ENCODE measurements around the gene EXOC3. TPM values are rescaled to one million over a fixed set of nuclear protein-coding genes. Genes with fewer than 3 reads are reported as not detected.

EXOC3 gene
- total RNA-seq, 1 donor from 2014 or later = 29.2 TPM

DNA sequence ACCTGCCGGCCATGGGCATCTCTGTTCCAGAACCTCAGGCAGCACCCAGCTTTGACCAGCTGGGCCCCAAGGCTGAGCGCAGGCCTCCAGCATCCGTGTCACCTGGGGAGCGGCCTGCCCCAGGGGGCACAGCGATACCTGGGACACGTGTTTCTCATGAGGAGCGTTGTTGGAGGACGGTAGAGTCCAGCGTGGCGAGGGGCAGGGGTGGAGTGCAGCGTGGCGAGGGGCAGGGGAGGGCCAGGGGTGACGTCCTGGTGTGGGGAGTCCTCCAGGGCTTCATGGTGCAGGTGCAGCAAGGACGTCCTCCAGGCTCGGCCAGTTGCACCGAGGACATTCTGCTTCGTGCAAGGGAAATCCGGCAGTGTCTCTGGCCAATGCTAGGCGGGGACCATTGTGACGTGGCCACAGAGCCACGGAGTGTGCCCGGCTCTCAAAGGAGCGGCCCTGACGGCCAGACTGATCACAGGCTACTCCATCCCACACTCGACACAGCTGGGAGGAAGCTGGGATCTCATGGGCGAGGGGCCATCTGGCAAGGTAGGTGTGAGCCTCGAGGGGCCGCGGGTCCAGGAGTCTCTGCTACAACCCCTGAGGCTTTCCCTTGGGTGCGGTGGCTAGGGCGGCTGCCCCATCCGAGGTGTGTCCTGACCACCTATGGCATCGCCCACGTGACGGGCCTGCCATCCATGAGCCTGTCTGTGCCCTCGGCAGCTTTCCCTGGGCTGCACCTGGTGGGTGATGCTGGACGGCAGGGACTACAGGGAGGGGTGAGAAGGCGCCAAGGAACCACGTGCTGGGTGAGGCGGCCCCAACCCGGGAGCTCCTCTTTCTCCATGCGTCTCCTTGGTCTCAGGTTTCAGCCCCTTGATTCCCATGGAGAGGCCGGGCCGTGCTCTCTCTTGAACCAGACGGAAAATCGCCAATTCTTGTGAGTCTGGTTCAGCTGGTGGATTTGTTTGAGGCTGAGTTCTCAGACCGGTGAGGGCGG is 47.4 kb downstream of the EXOC3 start:
- H3K9me3 ChIP-seq (ENCODE audit: control insufficient read depth in 3 of 3, low read length in 3 of 3) = no peaks in the 10 kb centered on the region
- H3K36me3 ChIP-seq (ENCODE audit: control insufficient read depth in 3 of 3, insufficient read depth in 3 of 3, low read length in 3 of 3) = no peaks in the 10 kb centered on the region
- no peak overlapping the region for H3K27ac ChIP-seq (ENCODE audit: low read depth, low read length)
- no peak overlapping the region for H3K9ac ChIP-seq (ENCODE audit: low read depth in 1 of 3, low read length in 3 of 3)
- H3K4me1 ChIP-seq (ENCODE audit: control insufficient read depth in 3 of 3, insufficient read depth in 3 of 3, low read length in 3 of 3) = peaks cover 0 to 2% (median 0%) of the 10 kb centered on the region in 3 donors
- H3K27me3 ChIP-seq (ENCODE audit: control insufficient read depth in 3 of 3, insufficient read depth in 3 of 3, low read length in 3 of 3) = peaks cover 43 to 68% (median 55%) of the 10 kb centered on the region in 3 donors
- no peak overlapping the region for H3K4me3 ChIP-seq (ENCODE audit: low read length in 3 of 3)

DNA sequence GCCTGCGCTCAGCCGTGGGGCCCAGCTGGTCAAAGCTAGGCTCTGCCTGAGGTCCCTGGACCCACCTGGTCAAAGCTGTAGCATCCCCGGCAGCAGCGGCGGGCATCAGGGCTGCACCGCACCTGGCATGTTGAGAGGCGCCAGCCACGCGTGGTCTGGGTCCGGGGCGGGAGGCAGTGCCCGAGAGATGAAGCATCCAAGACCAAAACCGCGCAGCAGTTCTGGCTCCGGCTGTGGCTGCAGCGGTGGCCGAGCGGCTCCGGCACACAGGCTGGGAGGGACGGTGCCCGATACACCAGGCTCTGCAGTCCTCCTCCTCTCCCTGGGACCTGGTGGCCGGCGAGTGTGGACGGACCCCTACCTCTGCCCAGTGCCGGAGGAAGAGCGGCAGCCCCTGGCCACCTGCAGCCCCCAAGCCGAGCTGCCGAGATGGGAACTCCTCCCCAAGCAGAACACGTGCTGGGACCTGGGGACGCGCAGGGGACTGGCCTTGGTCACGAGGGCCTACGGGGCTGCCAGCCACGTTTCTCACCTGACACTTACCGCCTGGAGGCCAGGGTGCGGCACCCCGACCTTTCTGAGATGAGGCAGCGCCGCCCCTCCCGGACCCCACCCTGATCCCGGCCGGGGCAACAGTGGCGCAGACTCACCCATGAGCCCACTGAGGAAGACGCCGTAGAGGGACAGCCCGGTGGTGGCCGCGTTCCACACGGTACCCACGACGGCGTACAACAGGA is 48.3 kb downstream of the EXOC3 start:
- peaks cover 0 to 2% (median 0%) of the 10 kb centered on the region in 3 donors for H3K4me1 ChIP-seq (ENCODE audit: control insufficient read depth in 3 of 3, insufficient read depth in 3 of 3, low read length in 3 of 3)
- no peak overlapping the region for H3K4me3 ChIP-seq (ENCODE audit: low read length in 3 of 3)
- H3K36me3 ChIP-seq (ENCODE audit: control insufficient read depth in 3 of 3, insufficient read depth in 3 of 3, low read length in 3 of 3) = no peaks in the 10 kb centered on the region
- no peak overlapping the region for H3K9ac ChIP-seq (ENCODE audit: low read depth in 1 of 3, low read length in 3 of 3)
- H3K27me3 ChIP-seq (ENCODE audit: control insufficient read depth in 3 of 3, insufficient read depth in 3 of 3, low read length in 3 of 3) = peaks cover 42 to 67% (median 52%) of the 10 kb centered on the region in 3 donors
- no peaks in the 10 kb centered on the region for H3K9me3 ChIP-seq (ENCODE audit: control insufficient read depth in 3 of 3, low read length in 3 of 3)
- H3K27ac ChIP-seq (ENCODE audit: low read depth, low read length) = no peak overlapping the region

DNA sequence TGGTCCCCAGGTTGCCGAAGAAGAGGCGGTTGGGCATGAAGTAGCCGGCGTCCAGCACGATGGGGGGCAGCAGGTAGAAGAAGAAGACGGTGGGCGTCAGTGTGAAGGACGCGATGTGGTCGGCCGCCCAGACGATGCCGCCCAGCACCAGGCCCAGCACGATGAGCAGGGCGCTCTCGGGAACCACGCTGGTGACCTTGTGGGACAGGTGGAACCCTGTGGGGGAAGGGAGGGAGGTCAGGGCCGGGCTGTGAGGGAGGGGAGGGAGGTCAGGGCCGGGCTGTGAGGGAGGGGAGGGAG is 48.8 kb downstream of the EXOC3 start:
- Histone ChIP-seq H3K9me3 (ENCODE audit: control insufficient read depth in 3 of 3, low read length in 3 of 3) (no peaks in the 10 kb centered on the region), H3K36me3 (ENCODE audit: control insufficient read depth in 3 of 3, insufficient read depth in 3 of 3, low read length in 3 of 3) (no peaks in the 10 kb centered on the region), H3K9ac (ENCODE audit: low read depth in 1 of 3, low read length in 3 of 3) (no peak overlapping the region), H3K4me1 (ENCODE audit: control insufficient read depth in 3 of 3, insufficient read depth in 3 of 3, low read length in 3 of 3) (peaks cover 0 to 2% (median 0%) of the 10 kb centered on the region in 3 donors), H3K27me3 (ENCODE audit: control insufficient read depth in 3 of 3, insufficient read depth in 3 of 3, low read length in 3 of 3) (peaks cover 39 to 64% (median 48%) of the 10 kb centered on the region in 3 donors), H3K27ac (ENCODE audit: low read depth, low read length) (no peak overlapping the region), H3K4me3 (ENCODE audit: low read length in 3 of 3) (no peak overlapping the region)

DNA sequence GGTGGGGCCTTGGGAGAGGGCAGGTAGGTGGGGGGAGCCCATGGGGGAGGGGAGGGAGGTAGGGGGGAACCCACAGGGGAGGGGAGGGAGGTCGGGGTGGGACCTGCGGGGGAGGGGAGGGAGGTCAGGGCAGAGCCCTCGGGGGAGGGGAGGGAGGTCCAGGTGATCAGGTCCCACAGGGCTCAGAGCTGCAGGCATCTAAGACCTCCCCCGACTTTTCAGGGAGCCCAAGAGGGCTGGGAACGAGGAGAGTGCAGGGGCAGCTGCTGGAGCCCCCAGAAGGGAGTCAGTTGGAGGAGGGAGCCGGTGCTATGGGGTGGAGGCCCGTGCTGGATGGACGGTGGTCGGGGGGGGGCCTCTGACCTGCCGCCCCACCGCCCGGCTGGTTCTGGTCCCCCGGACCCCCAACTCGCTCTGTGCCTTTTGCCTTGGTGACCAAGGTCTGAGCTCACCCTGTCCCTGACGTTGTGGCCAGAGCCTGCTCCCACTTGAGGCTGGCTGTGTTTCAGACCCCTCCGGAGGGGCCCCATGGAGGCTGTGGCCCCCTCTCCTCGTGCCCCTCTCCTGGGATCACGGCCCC is 49.4 kb downstream of the EXOC3 start:
- H3K27me3 ChIP-seq (ENCODE audit: control insufficient read depth in 3 of 3, insufficient read depth in 3 of 3, low read length in 3 of 3) = peaks cover 45 to 68% (median 53%) of the 10 kb centered on the region in 3 donors

DNA sequence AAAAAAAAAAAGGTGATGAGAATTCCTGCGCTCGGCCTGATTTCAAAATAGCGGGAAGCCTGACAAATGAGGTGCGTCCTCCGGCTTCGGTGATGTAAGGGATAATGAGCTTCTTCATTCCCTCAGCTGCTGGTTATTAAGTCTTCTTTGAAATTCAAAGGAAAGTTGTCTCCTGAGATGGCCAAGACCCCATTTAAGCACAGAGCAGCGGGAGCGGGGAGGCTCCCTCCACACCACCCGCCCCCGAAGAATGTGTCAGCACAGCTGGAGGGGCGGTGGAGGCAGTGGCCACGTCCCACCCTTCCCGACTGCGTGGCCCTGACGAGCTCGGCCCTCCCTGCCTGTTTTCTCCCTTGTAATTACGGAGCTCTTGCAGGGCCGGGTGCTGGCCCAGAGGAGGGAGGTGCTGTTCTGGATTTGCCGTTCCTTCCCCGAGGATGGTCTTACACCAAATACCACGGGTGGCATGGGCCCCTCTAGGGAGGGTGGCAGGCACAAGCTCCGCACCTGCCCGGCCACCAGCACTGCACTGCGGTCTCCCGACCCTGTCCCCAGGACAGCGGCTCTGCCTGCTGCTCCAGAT is 50.2 kb downstream of the EXOC3 start:
- H3K9me3 ChIP-seq (ENCODE audit: control insufficient read depth in 3 of 3, low read length in 3 of 3) = no peaks in the 10 kb centered on the region
- peaks cover 49 to 71% (median 50%) of the 10 kb centered on the region in 3 donors for H3K27me3 ChIP-seq (ENCODE audit: control insufficient read depth in 3 of 3, insufficient read depth in 3 of 3, low read length in 3 of 3)
- no peak overlapping the region for H3K27ac ChIP-seq (ENCODE audit: low read depth, low read length)
- H3K4me3 ChIP-seq (ENCODE audit: low read length in 3 of 3) = no peak overlapping the region
- no peak overlapping the region for H3K9ac ChIP-seq (ENCODE audit: low read depth in 1 of 3, low read length in 3 of 3)
- H3K4me1 ChIP-seq (ENCODE audit: control insufficient read depth in 3 of 3, insufficient read depth in 3 of 3, low read length in 3 of 3) = peaks cover 0 to 2% (median 0%) of the 10 kb centered on the region in 3 donors
- no peaks in the 10 kb centered on the region for H3K36me3 ChIP-seq (ENCODE audit: control insufficient read depth in 3 of 3, insufficient read depth in 3 of 3, low read length in 3 of 3)

More for the DNA sequence above, 49.4 kb downstream of the EXOC3 start:
- Histone ChIP-seq H3K27ac (ENCODE audit: low read depth, low read length) (no peak overlapping the region), H3K36me3 (ENCODE audit: control insufficient read depth in 3 of 3, insufficient read depth in 3 of 3, low read length in 3 of 3) (no peaks in the 10 kb centered on the region), H3K4me1 (ENCODE audit: control insufficient read depth in 3 of 3, insufficient read depth in 3 of 3, low read length in 3 of 3) (peaks cover 0 to 2% (median 0%) of the 10 kb centered on the region in 3 donors), H3K9me3 (ENCODE audit: control insufficient read depth in 3 of 3, low read length in 3 of 3) (no peaks in the 10 kb centered on the region), H3K9ac (ENCODE audit: low read depth in 1 of 3, low read length in 3 of 3) (no peak overlapping the region), H3K4me3 (ENCODE audit: low read length in 3 of 3) (no peak overlapping the region)

DNA sequence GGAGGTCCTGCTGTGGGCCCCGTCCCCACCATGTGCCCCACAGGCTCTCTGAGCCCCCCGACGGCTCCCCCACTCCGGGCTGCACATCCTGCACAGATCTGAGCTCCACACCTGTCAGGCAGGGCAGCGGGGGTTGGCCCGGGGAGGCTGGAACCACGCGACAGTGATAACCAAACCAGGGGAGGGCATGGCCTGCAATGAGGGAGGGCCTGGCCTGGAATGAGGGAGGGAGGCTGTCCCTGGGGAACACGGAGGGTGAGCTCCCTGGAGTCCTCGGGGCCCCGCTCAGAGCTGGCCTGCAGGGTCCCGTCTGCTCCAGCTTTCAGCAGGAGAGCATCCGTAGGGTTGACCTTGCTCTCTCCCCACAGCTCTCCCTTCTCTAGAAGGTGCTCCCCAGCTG is 50.8 kb downstream of the EXOC3 start:
- Histone ChIP-seq H3K27ac (ENCODE audit: low read depth, low read length) (no peak overlapping the region), H3K4me1 (ENCODE audit: control insufficient read depth in 3 of 3, insufficient read depth in 3 of 3, low read length in 3 of 3) (peaks cover 0 to 2% (median 0%) of the 10 kb centered on the region in 3 donors), H3K4me3 (ENCODE audit: low read length in 3 of 3) (no peak overlapping the region), H3K36me3 (ENCODE audit: control insufficient read depth in 3 of 3, insufficient read depth in 3 of 3, low read length in 3 of 3) (no peaks in the 10 kb centered on the region), H3K27me3 (ENCODE audit: control insufficient read depth in 3 of 3, insufficient read depth in 3 of 3, low read length in 3 of 3) (peaks cover 49 to 71% (median 50%) of the 10 kb centered on the region in 3 donors), H3K9me3 (ENCODE audit: control insufficient read depth in 3 of 3, low read length in 3 of 3) (no peaks in the 10 kb centered on the region), H3K9ac (ENCODE audit: low read depth in 1 of 3, low read length in 3 of 3) (no peak overlapping the region)

DNA sequence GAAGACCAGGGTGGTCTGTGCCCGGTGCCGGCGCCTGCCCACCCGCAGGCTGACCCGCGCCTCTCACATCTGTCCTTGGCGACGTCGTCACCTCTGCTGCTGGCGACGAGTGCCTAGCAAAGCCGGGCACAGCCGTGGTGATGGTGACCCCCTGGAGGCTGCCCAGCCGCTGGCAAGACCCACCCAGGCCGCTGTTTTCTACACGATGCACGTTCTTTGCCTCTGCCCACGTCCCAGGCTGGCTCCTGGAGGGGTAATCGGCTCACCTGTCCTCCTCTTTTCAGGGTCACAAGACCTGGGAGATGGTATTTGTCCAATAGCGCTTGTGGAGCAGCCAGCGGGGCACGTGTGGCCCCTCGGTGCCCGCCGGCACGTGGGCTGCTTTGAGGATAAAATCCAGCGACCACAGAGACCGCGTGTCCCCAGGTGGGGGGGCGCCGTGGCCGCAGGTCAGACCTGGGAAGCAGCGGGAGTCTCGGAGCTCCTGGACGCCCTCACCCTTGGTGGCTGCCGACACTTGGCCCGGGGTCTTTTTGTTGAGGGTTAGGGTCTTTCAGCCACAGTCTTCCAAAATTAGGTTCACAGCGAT is 51.8 kb downstream of the EXOC3 start:
- H3K27ac ChIP-seq (ENCODE audit: low read depth, low read length) = no peak overlapping the region
- peaks cover 56 to 71% (median 59%) of the 10 kb centered on the region in 3 donors for H3K27me3 ChIP-seq (ENCODE audit: control insufficient read depth in 3 of 3, insufficient read depth in 3 of 3, low read length in 3 of 3)
- H3K36me3 ChIP-seq (ENCODE audit: control insufficient read depth in 3 of 3, insufficient read depth in 3 of 3, low read length in 3 of 3) = no peaks in the 10 kb centered on the region
- H3K9me3 ChIP-seq (ENCODE audit: control insufficient read depth in 3 of 3, low read length in 3 of 3) = no peaks in the 10 kb centered on the region
- H3K4me3 ChIP-seq (ENCODE audit: low read length in 3 of 3) = no peak overlapping the region
- no peak overlapping the region for H3K9ac ChIP-seq (ENCODE audit: low read depth in 1 of 3, low read length in 3 of 3)
- peaks cover 0 to 1% (median 0%) of the 10 kb centered on the region in 3 donors for H3K4me1 ChIP-seq (ENCODE audit: control insufficient read depth in 3 of 3, insufficient read depth in 3 of 3, low read length in 3 of 3)

DNA sequence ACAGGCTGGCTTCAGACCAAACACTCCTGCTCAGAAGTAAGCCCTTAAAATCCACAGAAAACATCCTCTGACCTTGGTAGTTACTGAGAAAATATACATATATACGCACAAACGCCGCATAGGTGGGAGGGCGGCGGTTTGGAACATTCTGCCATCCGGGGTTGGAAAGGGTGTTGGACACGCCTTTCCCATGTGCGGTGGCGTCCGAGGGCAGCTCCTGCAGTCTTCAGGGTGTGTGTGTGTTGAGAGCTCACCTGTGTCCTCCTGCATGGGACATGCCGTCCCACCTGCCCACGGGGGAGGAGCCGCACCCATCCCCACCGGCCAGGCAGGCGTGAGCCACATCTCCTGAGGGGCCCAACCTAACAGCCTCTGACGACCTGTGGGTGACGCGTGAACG is 53.1 kb downstream of the EXOC3 start:
- H3K4me1 ChIP-seq (ENCODE audit: control insufficient read depth in 3 of 3, insufficient read depth in 3 of 3, low read length in 3 of 3) = no peaks in the 10 kb centered on the region
- H3K9ac ChIP-seq (ENCODE audit: low read depth in 1 of 3, low read length in 3 of 3) = no peak overlapping the region
- H3K4me3 ChIP-seq (ENCODE audit: low read length in 3 of 3) = no peak overlapping the region
- no peaks in the 10 kb centered on the region for H3K36me3 ChIP-seq (ENCODE audit: control insufficient read depth in 3 of 3, insufficient read depth in 3 of 3, low read length in 3 of 3)
- no peaks in the 10 kb centered on the region for H3K9me3 ChIP-seq (ENCODE audit: control insufficient read depth in 3 of 3, low read length in 3 of 3)
- no peak overlapping the region for H3K27ac ChIP-seq (ENCODE audit: low read depth, low read length)
- H3K27me3 ChIP-seq (ENCODE audit: control insufficient read depth in 3 of 3, insufficient read depth in 3 of 3, low read length in 3 of 3) = peaks cover 58 to 72% (median 62%) of the 10 kb centered on the region in 3 donors

DNA sequence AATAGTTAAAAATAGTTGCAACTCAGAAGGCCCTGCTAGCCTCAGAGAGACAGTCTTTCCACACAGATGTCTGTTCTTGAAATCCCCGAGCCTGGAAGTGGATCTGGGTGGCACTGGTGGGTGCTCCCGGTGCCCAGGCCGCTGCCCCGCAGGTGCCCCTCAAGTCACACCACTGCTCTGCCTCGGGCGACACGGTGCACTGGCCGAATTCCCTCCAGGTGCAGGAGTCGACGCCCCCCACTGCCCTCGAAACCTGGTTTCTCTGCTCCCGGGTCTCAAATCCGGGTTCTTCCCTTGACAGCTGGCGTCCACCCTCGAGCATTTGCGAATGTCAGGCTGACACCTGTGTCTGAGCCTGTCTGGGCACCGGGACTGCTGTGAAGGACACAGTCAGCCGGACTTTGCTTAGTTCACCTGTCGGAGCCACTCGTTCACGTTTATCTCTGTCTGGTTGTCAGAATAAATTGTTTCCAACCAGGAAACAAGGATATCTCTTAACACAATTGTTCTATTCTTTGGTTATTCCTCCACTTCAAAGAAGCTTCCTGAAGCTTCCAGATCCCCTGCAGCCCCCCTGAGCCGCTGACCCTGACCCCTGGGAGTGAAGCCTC is 54.2 kb downstream of the EXOC3 start:
- no peaks in the 10 kb centered on the region for H3K4me1 ChIP-seq (ENCODE audit: control insufficient read depth in 3 of 3, insufficient read depth in 3 of 3, low read length in 3 of 3)
- H3K9ac ChIP-seq (ENCODE audit: low read depth in 1 of 3, low read length in 3 of 3) = no peak overlapping the region
- H3K27ac ChIP-seq (ENCODE audit: low read depth, low read length) = no peak overlapping the region
- H3K36me3 ChIP-seq (ENCODE audit: control insufficient read depth in 3 of 3, insufficient read depth in 3 of 3, low read length in 3 of 3) = no peaks in the 10 kb centered on the region
- H3K27me3 ChIP-seq (ENCODE audit: control insufficient read depth in 3 of 3, insufficient read depth in 3 of 3, low read length in 3 of 3) = peaks cover 56 to 75% (median 72%) of the 10 kb centered on the region in 3 donors
- no peak overlapping the region for H3K4me3 ChIP-seq (ENCODE audit: low read length in 3 of 3)
- no peaks in the 10 kb centered on the region for H3K9me3 ChIP-seq (ENCODE audit: control insufficient read depth in 3 of 3, low read length in 3 of 3)

Data from skeletal muscle tissue (tissue), 4 donors.